CD4-positive, alpha-beta T cell treated with Interleukin-15 for 4 hours (primary cell): ENCODE results near the gene PEX12.
"Not testable (repeated sequence)": the region's sequence is repeated elsewhere in the genome, so short reads cannot be mapped to it uniquely, and the experiment has no call there.

Experiments
- DNase-seq: peaks from one replicate; pipeline ENCODE4 v3.0.0-alpha.2; 2020; ENCODE audit warnings: low spot score

The PEX12 gene

DNA sequence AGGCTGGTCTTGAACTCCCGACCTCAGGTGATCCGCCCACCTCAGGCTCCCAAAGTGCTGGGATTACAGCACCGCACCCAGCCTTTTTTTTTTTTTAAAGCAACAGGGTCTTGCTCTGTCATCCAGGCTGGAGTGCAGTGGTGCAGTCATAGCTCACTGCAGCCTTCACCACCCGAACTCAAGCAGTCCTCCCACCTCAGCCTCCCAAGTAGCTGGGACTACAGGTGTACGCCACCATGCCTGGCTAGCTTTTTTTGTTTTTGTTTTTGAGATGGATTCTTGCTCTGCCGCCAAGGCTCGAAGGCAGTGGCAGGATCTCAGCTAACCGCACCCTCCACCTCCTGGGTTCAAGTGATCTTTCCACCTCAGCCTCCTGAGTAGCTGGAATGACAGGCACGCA lies 43.0 kb downstream of the PEX12 start:
- not testable (repeated sequence) for DNase-seq

DNA sequence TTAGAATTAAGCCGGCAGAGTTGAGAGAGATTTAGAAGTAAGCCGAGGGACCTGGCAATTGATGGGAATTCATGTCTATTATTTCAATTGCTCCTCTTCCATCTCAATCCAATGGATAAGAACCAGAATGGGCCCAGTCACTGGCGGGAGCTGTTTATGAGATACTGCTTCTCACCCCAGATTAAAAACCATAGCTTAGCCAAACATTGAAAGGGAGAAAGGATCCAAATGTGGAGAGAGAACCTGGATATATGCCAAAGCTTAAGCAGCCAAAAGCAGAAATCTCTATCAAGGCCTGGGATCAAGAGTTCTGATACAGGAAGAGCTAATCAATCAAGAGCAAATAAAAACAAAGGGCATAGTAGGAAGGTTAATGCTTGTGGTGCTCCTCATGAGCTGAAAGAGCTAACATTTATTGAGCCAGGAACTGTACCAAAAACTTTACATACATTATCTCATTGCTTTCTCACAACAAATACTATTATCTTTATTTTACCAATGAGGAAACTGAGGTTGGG lies 43.7 kb downstream of the PEX12 start:
- no peak for DNase-seq

DNA sequence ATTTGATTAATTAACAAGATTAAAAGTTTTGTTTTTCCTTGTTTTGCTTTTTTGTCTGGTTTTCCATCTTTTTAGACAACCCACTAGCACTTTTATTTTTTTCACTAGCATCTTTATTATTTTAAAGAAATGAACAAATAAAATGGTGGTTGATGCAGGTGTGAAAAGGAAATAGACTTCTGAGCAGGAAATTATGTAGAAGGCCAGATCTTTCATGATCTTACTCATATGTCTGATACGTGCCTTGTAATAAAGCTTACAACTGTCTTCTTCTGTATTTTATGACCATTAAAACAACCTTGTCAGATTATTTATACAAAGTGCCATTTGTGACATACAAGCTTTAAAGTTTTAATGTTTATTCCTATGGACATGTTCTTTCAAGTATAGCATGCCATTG lies 47.2 kb downstream of the PEX12 start:
- peak; percentile 40 for DNase-seq

DNA sequence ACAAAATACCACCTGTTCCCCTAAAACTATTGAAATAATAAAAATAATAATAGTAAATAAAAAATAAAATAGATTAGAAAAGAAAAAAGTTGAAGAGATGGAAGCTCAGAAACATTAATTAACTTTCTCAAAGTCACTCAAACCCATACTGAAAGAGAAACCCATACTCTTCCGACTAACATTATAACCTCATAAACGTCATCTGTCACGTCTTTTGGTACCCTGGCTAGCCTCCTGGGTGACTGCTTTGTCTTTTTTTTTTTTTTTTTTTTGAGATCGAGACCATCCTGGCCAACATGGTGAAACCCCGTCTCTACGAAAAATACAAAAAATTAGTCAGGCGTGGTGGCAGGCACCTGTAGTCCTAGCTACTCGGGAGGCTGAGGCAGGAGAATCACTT lies 48.5 kb downstream of the PEX12 start:
- DNase-seq = no peak

- not testable (repeated sequence) for DNase-seq
Measured at GRCh38 chr17:35529326-35529725, 49.0 kb downstream of the PEX12 start.
